IMR-90 (cell line): Measurements from ENCODE around the gene SEPSECS. TPM values are rescaled to one million over a fixed set of nuclear protein-coding genes. Genes with fewer than 3 reads are reported as not detected.

Experiments
- ATAC-seq: fragments of 200-7000 bp; cut with Tn5 transposase; 2 replicates; pipeline ENCODE4 v1.9.1; 2020; ENCODE audit warnings: low read depth, mild to moderate bottlenecking, moderate library complexity
- BruUV-seq: library from RNA; stranded (reverse); fragments of 400-500 nt; replicated peaks from 2 replicates; lab custom pipeline; 2021; lab: Mats Ljungman, UMichigan
- CTCF ChIA-PET: fragments of 300-600 bp; formaldehyde crosslinking; extraction: SDS; loops from one replicate; lab custom pipeline; 2021; ENCODE audit warnings: antibody characterized with exemption; lab: Yijun Ruan, JAX
- POLR2A ChIA-PET: fragments of 300-600 bp; sonication (Branson Sonifier 250); formaldehyde crosslinking; loops from one replicate; lab custom pipeline; 2022; ENCODE audit warnings: antibody characterized with exemption; ENCODE audit not compliant: unreplicated experiment; lab: Charles Lee
- DNase-seq: peaks from one replicate; pipeline ENCODE4 v3.0.0; 2013
- H2AFZ ChIP-seq: replicated peaks from 2 replicates; pipeline ENCODE3; 2013; ENCODE audit warnings: low read length, mild to moderate bottlenecking; ENCODE audit not compliant: poor library complexity
- H2AK5ac ChIP-seq: 2 replicates; pipeline ENCODE4 v1.6.1; 2013; ENCODE audit warnings: low read depth, low read length, inconsistent platforms
- H2AK9ac ChIP-seq: replicated peaks from 2 replicates; pipeline ENCODE3; 2013; ENCODE audit warnings: mild to moderate bottlenecking, low read depth, low read length, moderate library complexity; ENCODE audit not compliant: poor library complexity
- H2BK120ac ChIP-seq: 2 replicates; pipeline ENCODE4 v1.6.1; 2013; ENCODE audit warnings: low read depth, low read length, inconsistent platforms
- H2BK15ac ChIP-seq: 3 replicates; pipeline ENCODE4 v1.6.1; 2013; ENCODE audit warnings: low read depth, low read length, inconsistent platforms
- H2BK20ac ChIP-seq: 2 replicates; pipeline ENCODE4 v1.6.1; 2013; ENCODE audit warnings: low read depth, mild to moderate bottlenecking, inconsistent platforms, low read length, moderate library complexity
- H2BK5ac ChIP-seq: 2 replicates; pipeline ENCODE4 v1.6.1; 2013; ENCODE audit warnings: mild to moderate bottlenecking, low read depth, low read length, inconsistent platforms; ENCODE audit not compliant: poor library complexity, severe bottlenecking
- H3K14ac ChIP-seq: replicated peaks from 2 replicates; pipeline ENCODE4 v1.6.1; 2013; ENCODE audit warnings: low read depth, low read length, inconsistent platforms
- H3K18ac ChIP-seq: 2 replicates; pipeline ENCODE4 v1.6.1; 2013; ENCODE audit warnings: low read depth, low read length, control low read depth
- H3K23ac ChIP-seq: 2 replicates; pipeline ENCODE4 v1.6.1; 2013; ENCODE audit warnings: low read depth, low read length, inconsistent platforms
- H3K27ac ChIP-seq: 2 replicates; pipeline ENCODE4 v1.5.1; 2013; ENCODE audit warnings: mild to moderate bottlenecking, control low read depth, low read length; ENCODE audit not compliant: insufficient read depth
- H3K27me3 ChIP-seq: 2 replicates; pipeline ENCODE4 v1.6.1; 2013; ENCODE audit warnings: low read length; ENCODE audit not compliant: control insufficient read depth, insufficient read depth
- H3K36me3 ChIP-seq: 2 replicates; pipeline ENCODE4 v1.6.1; 2013; ENCODE audit warnings: low read length, mixed read lengths; ENCODE audit not compliant: control insufficient read depth, insufficient read depth
- H3K4ac ChIP-seq: 2 replicates; pipeline ENCODE4 v1.6.1; 2013; ENCODE audit warnings: low read depth, low read length, inconsistent platforms
- H3K4me1 ChIP-seq: 2 replicates; pipeline ENCODE4 v1.6.1; 2013; ENCODE audit warnings: low read length, mixed read lengths; ENCODE audit not compliant: control insufficient read depth, insufficient read depth
- H3K4me2 ChIP-seq: 2 replicates; pipeline ENCODE4 v1.6.1; 2013; ENCODE audit warnings: low read depth, mild to moderate bottlenecking, control low read depth, low read length, moderate library complexity
- H3K4me3 ChIP-seq: 2 replicates; pipeline ENCODE4 v1.5.1; 2013; ENCODE audit warnings: low read depth, mild to moderate bottlenecking, control low read depth, low read length, moderate library complexity; ENCODE audit not compliant: insufficient read depth
- H3K56ac ChIP-seq: 2 replicates; pipeline ENCODE4 v1.6.1; 2013; ENCODE audit warnings: low read length, inconsistent platforms; ENCODE audit not compliant: insufficient read depth; ENCODE audit errors: extremely low read depth
- H3K79me1 ChIP-seq, 2 experiments: 2 replicates each; pipeline ENCODE4 v1.6.1; 2013; ENCODE audit warnings: low read length in 2 of 2, inconsistent platforms in 1 of 2, low read depth in 1 of 2
- H3K9ac ChIP-seq: 2 replicates; pipeline ENCODE4 v1.6.1; 2013; ENCODE audit warnings: low read depth, low read length, control low read depth
- H3K9me1 ChIP-seq: 2 replicates; pipeline ENCODE4 v1.6.1; 2013; ENCODE audit warnings: low read length, inconsistent platforms; ENCODE audit not compliant: insufficient read depth
- H3K9me3 ChIP-seq: 2 replicates; pipeline ENCODE4 v1.6.1; 2013; ENCODE audit warnings: low read length; ENCODE audit not compliant: control insufficient read depth, insufficient read depth
- H4K20me1 ChIP-seq: 2 replicates; pipeline ENCODE4 v1.6.1; 2013; ENCODE audit warnings: low read length, inconsistent platforms; ENCODE audit not compliant: insufficient read depth
- H4K5ac ChIP-seq: 2 replicates; pipeline ENCODE4 v1.6.1; 2013; ENCODE audit warnings: mild to moderate bottlenecking, low read depth, low read length, control low read depth
- H4K8ac ChIP-seq, 2 experiments: 2 replicates each; pipeline ENCODE4 v1.6.1; 2013; ENCODE audit warnings: low read depth in 2 of 2, low read length in 2 of 2, control low read depth in 1 of 2, inconsistent platforms in 1 of 2
- H4K91ac ChIP-seq: 2 replicates; pipeline ENCODE4 v1.6.1; 2013; ENCODE audit warnings: low read depth, low read length, inconsistent platforms; ENCODE audit not compliant: insufficient read depth
- FOS ChIP-seq: fragments of 150-350 bp; IDR thresholded peaks from 2 replicates; pipeline ENCODE4 v1.6.1; 2016; ENCODE audit warnings: low read depth, low read length
- MAFK ChIP-seq: IDR thresholded peaks from 2 replicates; pipeline ENCODE4 v1.6.1; 2012; ENCODE audit warnings: low read depth, low read length, improper control_type of control experiment
- MAZ ChIP-seq: IDR thresholded peaks from 2 replicates; pipeline ENCODE4 v1.6.1; 2012; ENCODE audit warnings: low read depth, mild to moderate bottlenecking, low read length, improper control_type of control experiment, moderate library complexity, borderline replicate concordance
- POLR2A ChIP-seq: IDR thresholded peaks from 2 replicates; pipeline ENCODE4 v1.6.1; 2012; ENCODE audit warnings: mild to moderate bottlenecking, low read depth, low read length
- RAD21 ChIP-seq: IDR thresholded peaks from 2 replicates; pipeline ENCODE4 v1.6.1; 2012; ENCODE audit warnings: low read length, improper control_type of control experiment
- RCOR1 ChIP-seq: IDR thresholded peaks from 2 replicates; pipeline ENCODE4 v1.6.1; 2012; ENCODE audit warnings: mild to moderate bottlenecking, low read length, improper control_type of control experiment; ENCODE audit not compliant: insufficient replicate concordance
- SMC3 ChIP-seq: fragments of 150-350 bp; IDR thresholded peaks from 2 replicates; pipeline ENCODE4 v1.6.1; 2016; ENCODE audit warnings: low read depth, mild to moderate bottlenecking, antibody characterized with exemption, low read length, moderate library complexity
- WGBS, 2 experiments: methylation state at CpG; one replicate each; pipeline versions ENCODE4 v1.1.5 to v1.1.7; 2013; ENCODE audit warnings: missing lambda C conversion rate in 2 of 2; ENCODE audit not compliant: insufficient read length in 1 of 2; ENCODE audit errors: extremely low coverage in 2 of 2; 5-methylcytosine and 5-hydroxymethylcytosine counted together
- dilution Hi-C: fragments of 300-500 bp; cut with HindIII; formaldehyde crosslinking; loops from one replicate; pipeline ENCODE4 v1.14.3; 2018; ENCODE audit warnings: low sequenced_read_pairs; ENCODE audit not compliant: unreplicated experiment
- in situ Hi-C: fragments of 300-500 bp; cut with MboI; formaldehyde crosslinking; loops from 3 replicates; pipeline ENCODE4 v1.14.3; 2019; ENCODE audit warnings: low sequenced_read_pairs, inconsistent platforms, mixed read lengths
- intact Hi-C: fragments of 100-400 bp; cut with micrococcal nuclease; formaldehyde crosslinking; loops from 2 replicates; pipeline ENCODE4 v1.10.0; 2022
- polyA plus RNA-seq, 3 experiments: library from polyadenylated mRNA; depleted of rRNA; stranded (reverse); fragments of >200 nt; gene quantifications; 2 replicates each; pipeline ENCODE4 v1.2.3, GENCODE V29; 2012; ENCODE audit warnings: low replicate concordance in 1 of 3
- total RNA-seq: library from RNA; depleted of rRNA; stranded (reverse); fragments of >200 nt; gene quantifications from 2 replicates; pipeline ENCODE4 v1.2.3, GENCODE V29; 2012
- TF ChIP-seq, protein P1 (sequence below): conservative IDR thresholded peaks from 2 replicates; pipeline ENCODE4 v1.5.1; 2012; ENCODE audit warnings: mild to moderate bottlenecking, low read depth, low read length, improper control_type of control experiment

The SEPSECS gene
- total and polyA plus RNA-seq, 2 of the 4 experiments (the other 2 are of a cell fraction): 1.7 to 5.0 TPM

DNA sequence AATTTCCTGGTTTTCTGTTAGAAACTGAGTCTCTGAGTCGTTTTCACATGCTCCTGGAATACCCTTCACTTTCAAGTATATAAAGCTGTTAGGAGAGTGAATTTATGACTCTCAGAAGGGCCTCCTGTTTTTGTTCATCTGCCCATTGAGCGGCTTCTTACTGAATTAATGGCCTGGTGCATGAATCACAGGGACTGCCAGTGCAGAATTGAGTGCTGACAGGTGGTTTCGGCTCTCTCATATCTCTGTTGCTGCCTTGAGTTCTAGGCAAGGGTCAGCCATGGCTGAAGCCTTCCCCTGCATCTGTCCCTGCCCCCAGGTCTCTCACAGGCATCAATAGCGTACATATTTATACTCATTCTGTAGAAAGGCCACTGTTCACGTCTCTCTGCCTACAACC is 22.7 kb upstream of the SEPSECS start:
- no peaks in the 10 kb centered on the region for H4K20me1 ChIP-seq
- H2AK9ac ChIP-seq: no peak overlapping the region
- in situ Hi-C loops: loop anchor here (10.0 kb wide), 1 partner anchor 182 kb away; no protein-coding TSS in a partner anchor
- no peak overlapping the region for H3K14ac ChIP-seq
- H2AK5ac ChIP-seq: no peak overlapping the region
- no peak overlapping the region for H2BK5ac ChIP-seq
- no peaks in the 10 kb centered on the region for H3K27me3 ChIP-seq
- H3K9me3 ChIP-seq: no peaks in the 10 kb centered on the region
- BruUV-seq: no TSS peak
- H3K79me1 ChIP-seq: no peaks in the 10 kb centered on the region
- DNase-seq (no peak), ATAC-seq (no peak)
- ChIA-PET POLR2A (no interaction called here), CTCF (no interaction called here)
- intact Hi-C loops: no loop called here
- TF ChIP-seq MAFK (no peak), RAD21 (no peak), FOS (no peak), RCOR1 (no peak), POLR2A (no peak), SMC3 (no peak), MAZ (no peak)
- TF ChIP-seq, protein P1, sequence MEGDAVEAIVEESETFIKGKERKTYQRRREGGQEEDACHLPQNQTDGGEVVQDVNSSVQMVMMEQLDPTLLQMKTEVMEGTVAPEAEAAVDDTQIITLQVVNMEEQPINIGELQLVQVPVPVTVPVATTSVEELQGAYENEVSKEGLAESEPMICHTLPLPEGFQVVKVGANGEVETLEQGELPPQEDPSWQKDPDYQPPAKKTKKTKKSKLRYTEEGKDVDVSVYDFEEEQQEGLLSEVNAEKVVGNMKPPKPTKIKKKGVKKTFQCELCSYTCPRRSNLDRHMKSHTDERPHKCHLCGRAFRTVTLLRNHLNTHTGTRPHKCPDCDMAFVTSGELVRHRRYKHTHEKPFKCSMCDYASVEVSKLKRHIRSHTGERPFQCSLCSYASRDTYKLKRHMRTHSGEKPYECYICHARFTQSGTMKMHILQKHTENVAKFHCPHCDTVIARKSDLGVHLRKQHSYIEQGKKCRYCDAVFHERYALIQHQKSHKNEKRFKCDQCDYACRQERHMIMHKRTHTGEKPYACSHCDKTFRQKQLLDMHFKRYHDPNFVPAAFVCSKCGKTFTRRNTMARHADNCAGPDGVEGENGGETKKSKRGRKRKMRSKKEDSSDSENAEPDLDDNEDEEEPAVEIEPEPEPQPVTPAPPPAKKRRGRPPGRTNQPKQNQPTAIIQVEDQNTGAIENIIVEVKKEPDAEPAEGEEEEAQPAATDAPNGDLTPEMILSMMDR: no peak
- H3K9ac ChIP-seq: no peak overlapping the region
- no peak overlapping the region for H3K4me2 ChIP-seq
- dilution Hi-C loops: no loop called here
- H3K4me3 ChIP-seq: no peak overlapping the region
- no peak overlapping the region for H3K18ac ChIP-seq
- no peaks in the 10 kb centered on the region for H3K36me3 ChIP-seq
- no peak overlapping the region for H3K56ac ChIP-seq
- H3K9me1 ChIP-seq: no peaks in the 10 kb centered on the region
- H4K91ac ChIP-seq: no peak overlapping the region
- no peak overlapping the region for H2AFZ ChIP-seq
- no peak overlapping the region for H3K23ac ChIP-seq
- 67% methylated on average over 1 of the region's 5 CpGs; no CpG with 5 or more reads in 1 of the 2 experiments for WGBS, 2 experiments
- no peak overlapping the region for H3K4ac ChIP-seq
- no peak overlapping the region for H4K8ac ChIP-seq
- H2BK120ac ChIP-seq: no peak overlapping the region
- no peak overlapping the region for H2BK15ac ChIP-seq
- no peak overlapping the region for H2BK20ac ChIP-seq
- no peak overlapping the region for H3K27ac ChIP-seq
- peaks cover 2% of the 10 kb centered on the region; the same call in 1 of the 2 replicates for H3K4me1 ChIP-seq
- H4K5ac ChIP-seq: no peak overlapping the region
